Measurements from ENCODE around the gene STAG2. TPM values are rescaled to one million over a fixed set of nuclear protein-coding genes. Genes with fewer than 3 reads are reported as not detected.
A peak's percentile ranks its signal among the peaks of the same experiment; 100 is the strongest.

The STAG2 gene
- 72.7 and 73.4 TPM in 2 replicates for total RNA-seq
- long read RNA-seq, full-length matches to known transcripts, result 28 of 135 reads
- long read RNA-seq, partial matches to known transcripts, result 73 of 135 reads
- long read RNA-seq, other reads (novel, unspliced or antisense), result 34 of 135 reads

GRCh38 chrX:123961268-123962005 lies at the start of gene STAG2:
TSS of gene STAG2 (plus strand) at chrX:123961706. CDS start at chrX:124022628, 60,922 bp downstream.
- no peak for TF ChIP-seq CTCF (IDR thresholded peaks at IDR 0.05)
- Mint-ChIP-seq H3K36me3 (ENCODE audit: unreplicated experiment) (no peaks in the 10 kb centered on the region), H3K27me3 (ENCODE audit: unreplicated experiment) (no peaks in the 10 kb centered on the region), H3K4me1 (ENCODE audit: unreplicated experiment) (peaks cover 21% of the 10 kb centered on the region), H3K4me3 (ENCODE audit: unreplicated experiment) (peak within 1 kb of the TSS; percentile 91), H3K9me3 (ENCODE audit: unreplicated experiment) (no peaks in the 10 kb centered on the region), H3K27ac (ENCODE audit: unreplicated experiment) (peak within 1 kb of the TSS; percentile 99)
- DNase-seq (ENCODE audit: extremely low spot score, unreplicated experiment), result peak; percentile 90

GRCh38 chrX:123917069-123917468 lies 44.4 kb upstream of the STAG2 start:
- H3K9me3 Mint-ChIP-seq (ENCODE audit: unreplicated experiment), result no peaks in the 10 kb centered on the region
- no peaks in the 10 kb centered on the region for H3K27me3 Mint-ChIP-seq (ENCODE audit: unreplicated experiment)
- DNase-seq (ENCODE audit: extremely low spot score, unreplicated experiment), result no peak
- no peak for TF ChIP-seq CTCF (IDR thresholded peaks at IDR 0.05)
- H3K4me3 Mint-ChIP-seq (ENCODE audit: unreplicated experiment), result no peak overlapping the region
- H3K27ac Mint-ChIP-seq (ENCODE audit: unreplicated experiment), result no peak overlapping the region
- peaks cover 2% of the 10 kb centered on the region for H3K4me1 Mint-ChIP-seq (ENCODE audit: unreplicated experiment)
- H3K36me3 Mint-ChIP-seq (ENCODE audit: unreplicated experiment), result no peaks in the 10 kb centered on the region

GRCh38 chrX:123918106-123918721 lies 43.3 kb upstream of the STAG2 start:
- no peaks in the 10 kb centered on the region for H3K36me3 Mint-ChIP-seq (ENCODE audit: unreplicated experiment)
- H3K9me3 Mint-ChIP-seq (ENCODE audit: unreplicated experiment), result no peaks in the 10 kb centered on the region
- peaks cover 2% of the 10 kb centered on the region for H3K4me1 Mint-ChIP-seq (ENCODE audit: unreplicated experiment)
- TF ChIP-seq CTCF (IDR thresholded peaks at IDR 0.05), result no peak
- H3K27me3 Mint-ChIP-seq (ENCODE audit: unreplicated experiment), result no peaks in the 10 kb centered on the region
- H3K27ac Mint-ChIP-seq (ENCODE audit: unreplicated experiment), result no peak overlapping the region
- no peak for DNase-seq (ENCODE audit: extremely low spot score, unreplicated experiment)
- no peak overlapping the region for H3K4me3 Mint-ChIP-seq (ENCODE audit: unreplicated experiment)

DNA sequence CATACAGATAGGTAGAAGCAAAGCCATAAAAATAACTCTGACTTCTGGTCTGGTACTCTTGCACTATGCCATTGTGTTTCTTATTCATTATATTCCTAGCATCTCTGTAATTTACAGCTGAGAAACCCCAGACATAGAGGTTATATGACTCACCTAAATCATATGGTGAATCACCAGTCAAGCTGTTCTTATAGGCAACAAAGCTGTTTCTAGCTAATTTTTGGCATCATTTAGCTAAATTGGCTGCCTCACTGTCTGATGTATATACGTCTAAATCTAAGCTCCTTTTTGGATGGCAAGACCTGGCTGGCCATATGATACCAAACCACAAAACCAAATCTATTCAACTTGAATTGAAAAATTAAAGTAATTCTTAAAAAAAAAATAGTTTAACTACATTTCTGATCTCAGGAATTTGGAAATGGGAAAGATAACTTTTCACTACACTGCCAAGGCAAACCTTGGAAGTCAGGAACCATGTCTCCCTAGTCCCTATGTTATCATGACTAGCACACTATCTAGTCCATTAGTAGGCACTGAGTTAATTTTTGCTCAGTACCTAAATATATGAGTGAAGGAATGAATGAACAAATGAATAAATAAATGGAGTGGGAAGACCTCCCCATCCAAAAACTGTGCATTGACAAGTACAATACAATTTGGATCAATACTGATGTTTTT lies 41.3 kb upstream of the STAG2 start:
- no peak overlapping the region for H3K27ac Mint-ChIP-seq (ENCODE audit: unreplicated experiment)

More for the DNA sequence above, 41.3 kb upstream of the STAG2 start:
- H3K9me3 Mint-ChIP-seq (ENCODE audit: unreplicated experiment), result peaks cover 6% of the 10 kb centered on the region
- H3K27me3 Mint-ChIP-seq (ENCODE audit: unreplicated experiment), result no peaks in the 10 kb centered on the region
- no peaks in the 10 kb centered on the region for H3K36me3 Mint-ChIP-seq (ENCODE audit: unreplicated experiment)
- H3K4me3 Mint-ChIP-seq (ENCODE audit: unreplicated experiment), result no peak overlapping the region
- no peak for TF ChIP-seq CTCF (IDR thresholded peaks at IDR 0.05)
- DNase-seq (ENCODE audit: extremely low spot score, unreplicated experiment), result no peak
- peaks cover 4% of the 10 kb centered on the region for H3K4me1 Mint-ChIP-seq (ENCODE audit: unreplicated experiment)
